D721Med (cell line): ENCODE data around the gene CCDC148.

Experiments
- DNase-seq: peaks from one replicate; pipeline ENCODE4 v3.0.0; 2011; ENCODE audit warnings: low spot score; ENCODE audit not compliant: insufficient read length
- FAIRE-seq: peaks from 2 replicates; lab custom pipeline; 2011; peaks lifted over from hg19 to GRCh38; lab: Jason Lieb, UNC
- CTCF ChIP-seq: IDR thresholded peaks from 2 replicates; pipeline ENCODE4 v1.5.1; 2012; ENCODE audit warnings: mild to moderate bottlenecking, control low read depth; ENCODE audit not compliant: insufficient read depth; ENCODE audit errors: missing control alignments

The CCDC148 gene

GRCh38 chr2:158255257-158255656, 201.3 kb downstream of the CCDC148 start:
- DNase-seq: no peak
- TF ChIP-seq CTCF: no peak
- FAIRE-seq: no peak

DNA sequence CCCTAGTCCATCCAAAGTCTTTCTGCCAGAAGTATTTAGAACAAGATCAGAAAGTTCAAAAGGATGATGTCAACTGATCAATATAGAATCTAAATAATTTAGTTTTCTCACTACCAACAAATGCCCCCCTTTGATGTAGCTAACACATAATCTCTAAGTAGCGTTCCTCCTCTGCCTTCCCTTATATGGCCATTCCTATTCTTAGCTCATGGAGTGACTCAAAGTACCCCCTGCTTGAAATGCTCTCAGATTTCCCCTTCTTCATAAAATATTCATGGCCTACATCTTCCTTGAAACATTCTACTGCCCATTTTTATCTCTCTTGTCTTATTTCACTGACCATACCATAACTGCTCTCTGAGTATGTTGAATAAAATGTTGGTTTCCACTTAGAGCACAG, 203.4 kb downstream of the CCDC148 start:
- no peak for TF ChIP-seq CTCF
- no peak for FAIRE-seq
- no peak for DNase-seq

DNA sequence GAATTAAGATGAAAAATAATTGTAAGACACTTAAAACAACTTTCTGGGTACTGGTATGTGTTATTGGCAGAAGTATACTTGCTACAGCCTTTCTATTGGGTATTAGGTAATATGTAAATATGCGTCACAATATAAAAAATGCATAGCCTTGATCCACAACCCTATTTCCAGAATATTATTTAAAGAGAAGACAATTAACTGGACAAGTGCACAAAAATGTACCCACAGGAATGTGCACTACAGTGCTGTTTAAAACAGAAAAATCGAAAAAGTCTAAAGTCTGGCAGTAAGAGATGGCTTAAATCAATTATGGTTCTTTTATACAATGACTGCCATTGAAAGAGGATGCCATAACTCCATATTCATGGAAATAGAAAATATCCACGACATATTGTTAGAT, 205.2 kb downstream of the CCDC148 start:
- FAIRE-seq (no peak), DNase-seq (no peak)

GRCh38 chr2:158243392-158243791, 213.2 kb downstream of the CCDC148 start:
- no peak for FAIRE-seq
- TF ChIP-seq CTCF: no peak
- no peak for DNase-seq

More for the DNA sequence above, 205.2 kb downstream of the CCDC148 start:
- TF ChIP-seq CTCF: no peak

DNA sequence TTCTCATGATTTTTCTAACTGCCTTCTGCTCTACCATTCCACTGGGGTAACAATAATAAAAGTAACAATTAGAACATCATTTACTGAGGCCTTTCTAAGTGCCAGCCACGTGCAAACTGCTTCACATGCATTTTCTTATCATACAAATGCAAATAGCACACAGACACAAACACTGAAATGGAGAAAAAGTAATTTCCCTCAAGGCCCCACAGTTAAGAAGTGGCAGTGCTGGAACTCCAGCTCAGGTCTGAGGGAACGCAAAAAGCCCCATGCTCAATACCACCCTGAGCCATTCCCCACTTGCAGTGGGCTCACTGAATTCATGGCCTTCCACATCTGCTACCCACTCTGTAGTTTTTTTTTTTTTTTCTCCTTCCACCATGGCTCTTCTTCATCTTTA, 214.3 kb downstream of the CCDC148 start:
- FAIRE-seq: no peak
- DNase-seq: no peak
- no peak for TF ChIP-seq CTCF

GRCh38 chr2:158240975-158241374, 215.6 kb downstream of the CCDC148 start:
- no peak for FAIRE-seq
- DNase-seq: no peak
- TF ChIP-seq CTCF: no peak

GRCh38 chr2:158239271-158239670, 217.3 kb downstream of the CCDC148 start:
- DNase-seq (no peak), FAIRE-seq (no peak)
- no peak for TF ChIP-seq CTCF
